RWPE1 (cell line): ENCODE results near the gene MARVELD1.

ENCODE experiments used
- CTCF ChIA-PET: fragments of 350-600 bp; sonication (Branson Sonifier 250); formaldehyde crosslinking; extraction: SDS; loops from one replicate; lab custom pipeline; 2021; lab: Yijun Ruan, JAX
- POLR2A ChIA-PET: fragments of 400-600 bp; formaldehyde crosslinking; extraction: SDS; loops from one replicate; lab custom pipeline; 2020; ENCODE audit warnings: antibody characterized with exemption; ENCODE audit not compliant: low non-redundant PET; lab: Yijun Ruan, JAX
- DNase-seq: peaks from one replicate; pipeline ENCODE4 v3.0.0; 2012; ENCODE audit warnings: low spot score
- H3K27ac ChIP-seq: fragments of 450-650 bp; 2 replicates; pipeline ENCODE4 v1.5.1; 2017
- TF ChIP-seq, protein P1 (sequence below): fragments of 450-650 bp; conservative IDR thresholded peaks from 2 replicates; pipeline ENCODE4 v1.5.1; 2017; ENCODE audit warnings: low read depth, mild to moderate bottlenecking

The MARVELD1 gene

DNA sequence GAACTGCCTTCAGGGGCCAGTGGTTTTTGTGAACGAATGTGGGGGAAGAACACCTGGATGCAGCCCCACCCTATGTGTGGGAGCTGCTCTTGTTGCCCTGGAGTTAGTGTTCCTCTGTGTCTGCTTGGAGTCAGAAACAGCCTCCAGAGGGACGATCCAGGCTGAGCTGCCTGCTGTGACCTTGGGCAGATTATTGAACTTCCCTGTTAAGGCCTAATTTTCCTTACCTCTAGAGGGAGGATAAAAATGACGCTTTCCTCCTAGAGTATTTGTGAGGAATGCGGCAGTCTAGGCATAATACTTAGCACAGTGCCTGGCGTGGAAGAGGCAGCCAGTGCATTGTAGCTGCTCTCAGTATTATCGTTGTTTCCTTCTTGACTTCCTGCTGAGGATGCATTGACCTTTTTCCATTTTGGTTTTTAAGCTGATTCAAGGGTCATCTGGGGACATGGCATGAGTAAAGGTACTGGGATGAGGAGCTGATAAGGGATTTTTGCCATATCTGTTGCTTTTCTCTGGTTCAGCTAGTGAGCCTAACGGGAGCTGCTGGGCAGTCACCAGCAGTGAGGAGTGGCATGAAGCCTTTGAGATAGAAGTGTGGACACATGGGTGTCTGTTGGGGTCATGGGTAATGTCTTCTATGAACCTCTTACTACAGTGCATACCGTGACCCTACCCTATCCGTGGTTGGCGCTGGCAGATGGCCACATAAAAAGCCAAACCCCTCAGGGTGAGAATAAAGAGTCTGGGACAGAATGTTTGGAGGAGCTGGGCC is 29.8 kb downstream of the MARVELD1 start:
- POLR2A ChIA-PET, result no interaction called here
- no peak for DNase-seq
- peak overlapping the region; percentile 25 for H3K27ac ChIP-seq
- TF ChIP-seq, protein P1, sequence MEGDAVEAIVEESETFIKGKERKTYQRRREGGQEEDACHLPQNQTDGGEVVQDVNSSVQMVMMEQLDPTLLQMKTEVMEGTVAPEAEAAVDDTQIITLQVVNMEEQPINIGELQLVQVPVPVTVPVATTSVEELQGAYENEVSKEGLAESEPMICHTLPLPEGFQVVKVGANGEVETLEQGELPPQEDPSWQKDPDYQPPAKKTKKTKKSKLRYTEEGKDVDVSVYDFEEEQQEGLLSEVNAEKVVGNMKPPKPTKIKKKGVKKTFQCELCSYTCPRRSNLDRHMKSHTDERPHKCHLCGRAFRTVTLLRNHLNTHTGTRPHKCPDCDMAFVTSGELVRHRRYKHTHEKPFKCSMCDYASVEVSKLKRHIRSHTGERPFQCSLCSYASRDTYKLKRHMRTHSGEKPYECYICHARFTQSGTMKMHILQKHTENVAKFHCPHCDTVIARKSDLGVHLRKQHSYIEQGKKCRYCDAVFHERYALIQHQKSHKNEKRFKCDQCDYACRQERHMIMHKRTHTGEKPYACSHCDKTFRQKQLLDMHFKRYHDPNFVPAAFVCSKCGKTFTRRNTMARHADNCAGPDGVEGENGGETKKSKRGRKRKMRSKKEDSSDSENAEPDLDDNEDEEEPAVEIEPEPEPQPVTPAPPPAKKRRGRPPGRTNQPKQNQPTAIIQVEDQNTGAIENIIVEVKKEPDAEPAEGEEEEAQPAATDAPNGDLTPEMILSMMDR, result no peak
- CTCF ChIA-PET, result interaction anchor here (1.1 to 1.2 kb wide), 2 partner anchors 66 to 126 kb away, joined by 3 read pairs; no protein-coding TSS in a partner anchor

DNA sequence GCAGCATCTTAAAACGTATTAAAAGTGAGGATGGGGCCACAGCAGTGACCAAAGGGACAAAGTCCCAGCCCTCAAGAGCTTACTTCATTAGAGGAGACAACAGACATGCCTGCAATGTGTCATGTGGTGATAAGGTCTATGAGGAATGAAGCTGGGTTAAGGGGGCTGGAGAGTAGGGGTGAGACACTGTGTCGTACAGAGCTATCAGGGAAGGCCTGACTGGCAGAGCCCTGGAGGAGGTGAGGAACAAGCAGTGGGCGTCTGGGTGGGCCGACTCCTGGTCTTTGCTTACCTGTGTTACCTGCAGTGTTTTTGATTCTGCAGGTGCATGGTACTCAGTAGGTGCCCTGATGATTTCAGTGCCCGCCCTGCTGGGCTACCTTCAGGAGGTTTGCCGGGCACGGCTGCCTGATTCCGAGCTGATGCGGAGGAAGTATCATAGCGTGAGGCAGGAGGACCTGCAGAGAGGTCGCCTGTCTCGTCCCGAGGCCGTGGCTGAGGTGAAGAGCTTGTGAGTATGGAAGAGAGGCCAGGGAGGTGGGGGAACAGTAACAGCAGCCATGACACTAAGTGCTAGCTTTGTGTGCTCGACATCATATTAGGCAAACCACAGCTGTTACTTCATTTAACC is 31.0 kb downstream of the MARVELD1 start:
- DNase-seq, result no peak
- TF ChIP-seq, protein P1, result no peak
- H3K27ac ChIP-seq, result no peak overlapping the region; the same call in 1 of the 2 replicates
- ChIA-PET CTCF (interaction anchor here (0.6 to 1.2 kb wide), 3 partner anchors 68 to 338 kb away, joined by 3 read pairs; no protein-coding TSS in a partner anchor), POLR2A (no interaction called here)

DNA sequence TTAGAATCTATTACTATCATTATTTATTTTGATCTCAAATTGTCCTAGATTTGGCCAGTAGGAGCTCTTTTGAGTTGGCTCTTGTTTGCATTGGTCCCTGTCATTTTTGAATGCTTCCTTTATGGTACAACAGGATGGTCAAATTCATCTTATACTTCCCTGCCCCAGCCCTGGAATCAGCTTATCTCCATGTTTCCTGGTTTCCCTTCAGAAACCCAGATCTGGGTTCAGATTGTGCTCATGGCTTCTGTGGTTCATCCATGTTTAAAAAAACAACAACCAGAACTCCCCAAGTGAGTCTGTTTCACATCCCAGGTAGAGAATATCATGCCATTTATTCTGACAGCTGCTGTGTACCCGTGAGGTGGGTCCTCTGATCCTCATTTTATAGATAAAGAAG is 34.0 kb downstream of the MARVELD1 start:
- CTCF ChIA-PET, result interaction anchor here (0.6 to 1.8 kb wide), 3 partner anchors 12 to 122 kb away, joined by 3 to 12 read pairs (median 4); no protein-coding TSS in a partner anchor

DNA sequence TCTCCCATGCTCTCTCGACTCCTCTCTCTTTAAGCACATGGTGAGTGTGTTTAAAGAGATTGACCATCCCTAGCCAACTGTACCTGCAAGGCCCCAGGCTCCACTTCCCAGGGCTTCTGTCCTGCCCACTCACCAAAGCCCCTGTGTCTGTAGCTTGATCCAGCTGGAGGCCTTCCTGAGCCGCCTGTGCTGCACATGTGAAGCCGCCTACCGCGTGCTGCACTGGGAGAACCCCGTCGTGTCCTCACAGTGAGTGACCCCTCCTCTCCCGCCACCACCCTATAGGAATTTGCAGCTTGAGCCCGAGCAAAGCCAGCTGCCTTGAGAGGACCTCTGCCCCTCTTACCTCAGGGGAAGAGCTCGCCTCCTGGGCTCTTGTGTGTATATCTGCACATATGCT is 34.6 kb downstream of the MARVELD1 start:
- DNase-seq, result no peak
- H3K27ac ChIP-seq, result no peak overlapping the region
- TF ChIP-seq, protein P1, result no peak
- CTCF ChIA-PET, result interaction anchor here (1.0 to 1.8 kb wide), 2 partner anchors 11 to 121 kb away, joined by 4 to 12 read pairs; no protein-coding TSS in a partner anchor
- POLR2A ChIA-PET, result no interaction called here

More for the DNA sequence above, 34.0 kb downstream of the MARVELD1 start:
- POLR2A ChIA-PET, result interaction anchor here (0.6 kb wide), 1 partner anchor 256 kb away, joined by 3 read pairs; no protein-coding TSS in a partner anchor
- DNase-seq, result no peak
- H3K27ac ChIP-seq, result no peak overlapping the region
- TF ChIP-seq, protein P1, result no peak

DNA sequence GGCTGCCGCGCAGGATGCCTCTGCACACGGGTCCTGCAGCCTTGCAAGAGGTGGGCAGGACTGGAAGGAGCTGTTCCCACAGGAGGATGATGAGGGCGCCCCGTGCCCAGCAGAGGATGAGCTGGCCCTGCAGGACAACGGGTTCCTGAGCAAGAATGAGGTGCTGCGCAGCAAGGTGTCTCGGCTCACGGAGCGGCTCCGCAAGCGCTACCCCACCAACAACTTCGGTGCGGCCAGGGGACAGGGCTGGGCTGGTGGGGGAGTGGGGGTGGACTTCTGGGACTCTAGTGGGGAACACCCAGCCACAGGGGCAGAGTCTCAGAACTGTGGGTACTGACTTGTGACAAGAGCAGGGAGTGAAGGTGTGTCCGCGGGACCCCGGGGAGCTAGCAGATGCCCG is 39.4 kb downstream of the MARVELD1 start:
- TF ChIP-seq, protein P1, result no peak
- ChIA-PET CTCF (interaction anchor here (0.9 kb wide), 1 partner anchor 39 kb away, joined by 3 read pairs; no protein-coding TSS in a partner anchor), POLR2A (no interaction called here)
- H3K27ac ChIP-seq, result no peak overlapping the region
- no peak for DNase-seq

DNA sequence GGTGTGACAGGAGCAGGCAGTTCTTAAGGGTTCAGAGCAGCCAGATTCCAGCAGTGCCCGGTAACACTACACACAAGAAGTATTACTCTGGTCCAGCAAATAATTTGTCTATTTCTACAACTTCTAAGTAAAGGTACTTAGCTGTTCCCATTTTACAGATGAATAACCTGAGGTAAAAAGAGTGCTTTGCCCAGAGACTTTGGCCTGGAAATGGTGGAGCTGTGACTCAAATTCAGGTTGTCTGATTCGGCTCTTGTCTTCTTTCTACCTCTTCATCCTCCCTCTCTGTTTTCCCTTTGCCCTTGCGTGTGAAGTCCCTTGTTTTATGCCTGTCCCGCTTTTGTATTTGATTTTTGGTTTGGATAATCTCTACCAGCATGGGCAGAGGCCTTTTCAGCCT is 41.2 kb downstream of the MARVELD1 start:
- CTCF ChIA-PET, result interaction anchor here (1.3 kb wide), 1 partner anchor 115 kb away, joined by 6 read pairs; no protein-coding TSS in a partner anchor
- POLR2A ChIA-PET, result no interaction called here
- TF ChIP-seq, protein P1, result no peak
- no peak for DNase-seq
- no peak overlapping the region for H3K27ac ChIP-seq
